Measurements from ENCODE around the gene CSMD2.

GRCh38 chr1:33997127-33998036 is 167.6 kb downstream of the CSMD2 start:
- no peak for TF ChIP-seq POLR2A (IDR thresholded peaks at IDR 0.05)
- TF ChIP-seq, protein P1, sequence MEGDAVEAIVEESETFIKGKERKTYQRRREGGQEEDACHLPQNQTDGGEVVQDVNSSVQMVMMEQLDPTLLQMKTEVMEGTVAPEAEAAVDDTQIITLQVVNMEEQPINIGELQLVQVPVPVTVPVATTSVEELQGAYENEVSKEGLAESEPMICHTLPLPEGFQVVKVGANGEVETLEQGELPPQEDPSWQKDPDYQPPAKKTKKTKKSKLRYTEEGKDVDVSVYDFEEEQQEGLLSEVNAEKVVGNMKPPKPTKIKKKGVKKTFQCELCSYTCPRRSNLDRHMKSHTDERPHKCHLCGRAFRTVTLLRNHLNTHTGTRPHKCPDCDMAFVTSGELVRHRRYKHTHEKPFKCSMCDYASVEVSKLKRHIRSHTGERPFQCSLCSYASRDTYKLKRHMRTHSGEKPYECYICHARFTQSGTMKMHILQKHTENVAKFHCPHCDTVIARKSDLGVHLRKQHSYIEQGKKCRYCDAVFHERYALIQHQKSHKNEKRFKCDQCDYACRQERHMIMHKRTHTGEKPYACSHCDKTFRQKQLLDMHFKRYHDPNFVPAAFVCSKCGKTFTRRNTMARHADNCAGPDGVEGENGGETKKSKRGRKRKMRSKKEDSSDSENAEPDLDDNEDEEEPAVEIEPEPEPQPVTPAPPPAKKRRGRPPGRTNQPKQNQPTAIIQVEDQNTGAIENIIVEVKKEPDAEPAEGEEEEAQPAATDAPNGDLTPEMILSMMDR (IDR thresholded peaks at IDR 0.05): no peak
